IgD-negative memory B cell (primary cell): ENCODE measurements around the gene C11orf52. TPM values are rescaled to one million over a fixed set of nuclear protein-coding genes. Genes with fewer than 3 reads are reported as not detected.

ENCODE experiments used
- H3K27ac Mint-ChIP-seq, 3 donors: one replicate each; pipeline ENCODE4 v1.8.0; 2020 to 2022; ENCODE audit warnings: mild to moderate bottlenecking in 3 of 3, mixed read lengths in 3 of 3, moderate library complexity in 1 of 3
- H3K27me3 Mint-ChIP-seq: one replicate; pipeline ENCODE4 v1.8.0; 2021; ENCODE audit warnings: mixed read lengths
- H3K36me3 Mint-ChIP-seq: one replicate; pipeline ENCODE4 v1.8.0; 2020; ENCODE audit warnings: mild to moderate bottlenecking, mixed read lengths
- H3K4me1 Mint-ChIP-seq, 3 donors: one replicate each; pipeline ENCODE4 v1.8.0; 2020 to 2022; ENCODE audit warnings: mixed read lengths in 3 of 3, mild to moderate bottlenecking in 1 of 3
- H3K4me3 Mint-ChIP-seq, 4 donors: one replicate each; pipeline ENCODE4 v1.8.0; 2020 to 2022; ENCODE audit warnings: mild to moderate bottlenecking in 4 of 4, mixed read lengths in 4 of 4, moderate library complexity in 3 of 4
- H3K9me3 Mint-ChIP-seq, 3 donors: one replicate each; pipeline ENCODE4 v1.8.0; 2020 to 2021; ENCODE audit warnings: mixed read lengths in 3 of 3, mild to moderate bottlenecking in 1 of 3
- polyA plus RNA-seq: library from polyadenylated mRNA; unstranded; fragments of 300-500 nt; fragmentation: Illumina TruSeq; gene quantifications from one replicate; pipeline ENCODE4 v1.2.3, GENCODE V29; 2021

C11orf52 gene
- polyA plus RNA-seq, 1 donor from 2014 or later = not detected

- peaks cover 3% of the 10 kb centered on the region for H3K36me3 Mint-ChIP-seq
- H3K4me1 Mint-ChIP-seq = peaks cover 12 to 26% (median 24%) of the 10 kb centered on the region in 3 donors
- H3K27ac Mint-ChIP-seq = no peak overlapping the region
- no peaks in the 10 kb centered on the region for H3K9me3 Mint-ChIP-seq
- peaks cover 6% of the 10 kb centered on the region for H3K27me3 Mint-ChIP-seq
- H3K4me3 Mint-ChIP-seq = no peak overlapping the region
These were observed 21.3 kb downstream of the C11orf52 start for GRCh38 chr11:111939836-111940604.

- Mint-ChIP-seq H3K36me3 (no peaks in the 10 kb centered on the region), H3K4me1 (peaks cover 11 to 22% (median 19%) of the 10 kb centered on the region in 3 donors), H3K27ac (peak overlapping the region in 1 of 3 donors; percentile 38), H3K9me3 (no peaks in the 10 kb centered on the region), H3K27me3 (peaks cover 3% of the 10 kb centered on the region), H3K4me3 (no peak overlapping the region)
These were observed 23.2 kb downstream of the C11orf52 start for GRCh38 chr11:111941963-111942362.

- Mint-ChIP-seq H3K36me3 (no peaks in the 10 kb centered on the region), H3K27ac (no peak overlapping the region), H3K4me3 (no peak overlapping the region), H3K27me3 (peaks cover 3% of the 10 kb centered on the region), H3K4me1 (peaks cover 13 to 25% (median 19%) of the 10 kb centered on the region in 3 donors), H3K9me3 (no peaks in the 10 kb centered on the region)
These were observed 24.1 kb downstream of the C11orf52 start for GRCh38 chr11:111942829-111943228.

- H3K4me3 Mint-ChIP-seq = no peak overlapping the region
- no peaks in the 10 kb centered on the region for H3K9me3 Mint-ChIP-seq
- H3K27me3 Mint-ChIP-seq = peaks cover 3% of the 10 kb centered on the region
- no peaks in the 10 kb centered on the region for H3K36me3 Mint-ChIP-seq
- no peak overlapping the region for H3K27ac Mint-ChIP-seq
- peaks cover 3 to 12% (median 7%) of the 10 kb centered on the region in 3 donors for H3K4me1 Mint-ChIP-seq
These were observed 25.4 kb downstream of the C11orf52 start for GRCh38 chr11:111944139-111944538.

- peaks cover 3 to 8% (median 6%) of the 10 kb centered on the region in 3 donors for H3K4me1 Mint-ChIP-seq
- no peak overlapping the region for H3K4me3 Mint-ChIP-seq
- no peaks in the 10 kb centered on the region for H3K36me3 Mint-ChIP-seq
- H3K27me3 Mint-ChIP-seq = peaks cover 1% of the 10 kb centered on the region
- no peaks in the 10 kb centered on the region for H3K9me3 Mint-ChIP-seq
- peak overlapping the region in 1 of 3 donors; percentile 46 for H3K27ac Mint-ChIP-seq
These were observed 25.9 kb downstream of the C11orf52 start for GRCh38 chr11:111944651-111945051.

- peaks cover 2% of the 10 kb centered on the region for H3K36me3 Mint-ChIP-seq
- H3K27ac Mint-ChIP-seq = peak overlapping the region in 1 of 3 donors; percentile 46
These were observed 26.5 kb downstream of the C11orf52 start for GRCh38 chr11:111945198-111945597.

GRCh38 chr11:111946499-111946898, 27.8 kb downstream of the C11orf52 start:
- no peak overlapping the region for H3K27ac Mint-ChIP-seq
- H3K36me3 Mint-ChIP-seq = peaks cover 2% of the 10 kb centered on the region
- H3K27me3 Mint-ChIP-seq = peaks cover 1% of the 10 kb centered on the region
- H3K9me3 Mint-ChIP-seq = no peaks in the 10 kb centered on the region
- peaks cover 3 to 8% (median 6%) of the 10 kb centered on the region in 3 donors for H3K4me1 Mint-ChIP-seq
- no peak overlapping the region for H3K4me3 Mint-ChIP-seq

More at GRCh38 chr11:111945198-111945597, 26.5 kb downstream of the C11orf52 start:
- Mint-ChIP-seq H3K4me1 (peaks cover 3 to 8% (median 6%) of the 10 kb centered on the region in 3 donors), H3K9me3 (no peaks in the 10 kb centered on the region), H3K27me3 (peaks cover 1% of the 10 kb centered on the region), H3K4me3 (no peak overlapping the region)

GRCh38 chr11:111947143-111947542, 28.4 kb downstream of the C11orf52 start:
- Mint-ChIP-seq H3K4me3 (no peak overlapping the region), H3K27ac (no peak overlapping the region)

GRCh38 chr11:111949519-111950426, 31.1 kb downstream of the C11orf52 start:
- peaks cover 2% of the 10 kb centered on the region for H3K36me3 Mint-ChIP-seq

More at GRCh38 chr11:111947143-111947542, 28.4 kb downstream of the C11orf52 start:
- Mint-ChIP-seq H3K9me3 (no peaks in the 10 kb centered on the region), H3K36me3 (peaks cover 2% of the 10 kb centered on the region), H3K27me3 (peaks cover 1% of the 10 kb centered on the region), H3K4me1 (peaks cover 3 to 8% (median 6%) of the 10 kb centered on the region in 3 donors)

GRCh38 chr11:111951565-111951964, 32.9 kb downstream of the C11orf52 start:
- H3K4me3 Mint-ChIP-seq = no peak overlapping the region
- no peak overlapping the region for H3K27ac Mint-ChIP-seq
- H3K36me3 Mint-ChIP-seq = peaks cover 2% of the 10 kb centered on the region
- peaks cover 3 to 8% (median 4%) of the 10 kb centered on the region in 3 donors for H3K4me1 Mint-ChIP-seq
- H3K27me3 Mint-ChIP-seq = no peaks in the 10 kb centered on the region
- no peaks in the 10 kb centered on the region for H3K9me3 Mint-ChIP-seq

More at GRCh38 chr11:111949519-111950426, 31.1 kb downstream of the C11orf52 start:
- no peak overlapping the region for H3K4me3 Mint-ChIP-seq
- no peaks in the 10 kb centered on the region for H3K27me3 Mint-ChIP-seq
- peaks cover 3 to 8% (median 5%) of the 10 kb centered on the region in 3 donors for H3K4me1 Mint-ChIP-seq
- no peak overlapping the region for H3K27ac Mint-ChIP-seq
- H3K9me3 Mint-ChIP-seq = no peaks in the 10 kb centered on the region

- no peaks in the 10 kb centered on the region for H3K27me3 Mint-ChIP-seq
- H3K27ac Mint-ChIP-seq = no peak overlapping the region
- H3K4me3 Mint-ChIP-seq = no peak overlapping the region
- H3K9me3 Mint-ChIP-seq = no peaks in the 10 kb centered on the region
- H3K4me1 Mint-ChIP-seq = no peaks in the 10 kb centered on the region
- peaks cover 2% of the 10 kb centered on the region for H3K36me3 Mint-ChIP-seq
These were observed 35.4 kb downstream of the C11orf52 start for GRCh38 chr11:111954154-111954553.

GRCh38 chr11:111957663-111958444, 39.1 kb downstream of the C11orf52 start:
- Mint-ChIP-seq H3K27me3 (no peaks in the 10 kb centered on the region), H3K4me3 (no peak overlapping the region), H3K36me3 (peaks cover 2% of the 10 kb centered on the region), H3K4me1 (no peaks in the 10 kb centered on the region), H3K9me3 (no peaks in the 10 kb centered on the region), H3K27ac (no peak overlapping the region)

- Mint-ChIP-seq H3K4me3 (no peak overlapping the region), H3K36me3 (peaks cover 2% of the 10 kb centered on the region), H3K27ac (no peak overlapping the region), H3K9me3 (no peaks in the 10 kb centered on the region), H3K4me1 (no peaks in the 10 kb centered on the region), H3K27me3 (no peaks in the 10 kb centered on the region)
These were observed 42.2 kb downstream of the C11orf52 start for GRCh38 chr11:111960916-111961315.
